NCI-H1092 (cell line): ENCODE measurements around the gene NGEF.

ENCODE experiments used
- DNase-seq: peaks from one replicate; lab custom pipeline; 2025; lab: John Stamatoyannopoulos, UW

NGEF gene

DNA sequence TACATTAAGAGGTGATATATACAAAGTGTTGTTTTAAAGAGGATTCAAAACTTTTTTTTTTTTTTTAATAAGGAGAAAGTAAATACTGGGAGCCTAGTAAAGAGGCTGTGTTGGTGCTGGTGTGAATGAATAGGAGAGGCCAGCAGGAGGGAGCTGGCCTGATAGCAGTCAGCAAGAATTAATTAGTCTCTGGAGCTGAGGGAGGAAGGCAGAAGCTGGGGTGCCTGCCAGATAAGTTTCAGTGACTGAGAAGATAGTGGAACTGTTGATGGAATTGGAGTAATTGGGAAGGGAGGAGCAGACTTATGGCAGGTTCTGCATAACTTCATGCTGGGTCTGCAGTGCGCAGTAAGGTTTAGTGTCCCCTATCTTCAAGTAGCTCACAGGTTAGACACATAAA lies 179.2 kb downstream of the NGEF start:
- DNase-seq: no peak

GRCh38 chr2:232831496-232831895 lies 181.6 kb downstream of the NGEF start:
- DNase-seq: no peak

DNA sequence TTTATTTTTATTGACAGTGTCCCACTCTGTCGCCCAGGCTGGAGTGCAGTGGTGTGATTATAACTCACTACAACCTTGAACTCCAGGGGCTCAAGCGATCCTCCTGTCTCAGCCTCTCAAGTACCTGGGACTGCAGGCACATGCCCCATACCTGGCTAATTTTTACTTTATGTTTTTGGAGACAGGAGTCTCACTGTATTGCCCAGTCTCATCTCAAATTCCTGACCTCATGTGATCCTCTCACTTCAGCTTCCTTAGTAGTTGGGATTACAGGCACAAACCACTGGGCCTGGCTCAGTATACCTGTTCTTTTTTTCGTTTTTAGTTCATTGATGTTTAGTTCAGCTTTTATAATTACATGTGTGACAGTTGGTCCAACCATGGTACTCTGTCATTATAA lies 183.1 kb downstream of the NGEF start:
- DNase-seq: no peak
